Osteoblast (primary cell): ENCODE results near the gene HIKESHI. TPM values are rescaled to one million over a fixed set of nuclear protein-coding genes. Genes with fewer than 3 reads are reported as not detected.

Source experiments
- DNase-seq: peaks from one replicate; pipeline ENCODE4 v3.0.0; 2011; ENCODE audit warnings: low spot score, mixed read lengths; ENCODE audit not compliant: insufficient read length; ENCODE audit errors: missing footprints
- H2AFZ ChIP-seq: 2 replicates; pipeline ENCODE4 v1.6.0; 2011; ENCODE audit warnings: mild to moderate bottlenecking, low read length
- H3K27ac ChIP-seq: 2 replicates; pipeline ENCODE4 v1.5.1; 2011; ENCODE audit warnings: mild to moderate bottlenecking, low read depth, low read length, moderate library complexity
- H3K27me3 ChIP-seq: 2 replicates; pipeline ENCODE4 v1.6.0; 2012; ENCODE audit warnings: mild to moderate bottlenecking, control low read depth, inconsistent platforms, low read length, moderate library complexity; ENCODE audit not compliant: insufficient read depth
- H3K36me3 ChIP-seq: 2 replicates; pipeline ENCODE4 v1.5.1; 2011; ENCODE audit warnings: mild to moderate bottlenecking, low read length, control low read depth, moderate library complexity; ENCODE audit not compliant: insufficient read depth
- H3K4me1 ChIP-seq: 2 replicates; pipeline ENCODE4 v1.5.1; 2011; ENCODE audit warnings: mild to moderate bottlenecking, low read length, control low read depth, moderate library complexity; ENCODE audit not compliant: insufficient read depth
- H3K4me2 ChIP-seq: 2 replicates; pipeline ENCODE4 v1.6.0; 2011; ENCODE audit warnings: mild to moderate bottlenecking, low read length; ENCODE audit not compliant: insufficient read depth
- H3K4me3 ChIP-seq: fragments of 200-600 bp; sonication (generic); 3 replicates; pipeline ENCODE4 v1.5.1; 2012; ENCODE audit warnings: mild to moderate bottlenecking, low read length, inconsistent platforms; ENCODE audit not compliant: insufficient read depth
- H3K79me2 ChIP-seq: 2 replicates; pipeline ENCODE4 v1.6.0; 2012; ENCODE audit warnings: mild to moderate bottlenecking, low read length, control low read depth, inconsistent platforms; ENCODE audit not compliant: insufficient read depth
- H3K9me3 ChIP-seq: 2 replicates; pipeline ENCODE4 v1.5.1; 2011; ENCODE audit warnings: low read depth, low read length, control low read depth
- H4K20me1 ChIP-seq: 2 replicates; pipeline ENCODE4 v1.6.0; 2012; ENCODE audit warnings: mild to moderate bottlenecking, low read length, control low read depth; ENCODE audit not compliant: insufficient read depth
- small RNA-seq: library from RNA; depleted of rRNA; stranded (forward); fragments of <200 nt; gene quantifications from one replicate; pipeline ENCODE3, GENCODE V24; 2012
- total RNA-seq: library from RNA; depleted of rRNA; stranded (reverse); fragments of >200 nt; gene quantifications from 2 replicates; pipeline ENCODE4 v1.2.3, GENCODE V29; 2012
- TF ChIP-seq, protein P1 (sequence below): IDR thresholded peaks from 2 replicates; pipeline ENCODE4 v1.5.1; 2011; ENCODE audit warnings: mild to moderate bottlenecking, low read depth, low read length, moderate library complexity; ENCODE audit errors: extremely low read depth

HIKESHI gene
- total RNA-seq, 1 donor, result 65.9 TPM

DNA sequence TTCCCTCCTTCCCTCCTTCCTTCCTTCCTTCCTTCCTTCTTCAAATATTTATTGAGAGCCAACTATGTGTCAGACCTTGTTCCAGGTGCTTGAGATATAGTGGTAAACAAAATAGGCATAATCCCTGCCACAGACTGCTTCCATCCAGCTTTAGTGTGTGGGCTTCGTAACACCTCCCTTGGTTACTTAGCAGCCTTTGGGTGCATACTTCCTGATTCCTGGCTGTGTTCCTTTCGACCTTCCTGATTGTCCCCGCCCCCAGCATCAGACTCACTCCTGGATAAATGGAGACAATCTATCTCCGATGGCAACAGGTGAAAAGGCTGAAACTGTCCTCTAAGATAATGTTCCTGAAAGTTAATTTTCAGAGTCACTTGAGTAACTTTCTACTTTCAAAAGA lies 86.2 kb downstream of the HIKESHI start:
- no peaks in the 10 kb centered on the region for H3K36me3 ChIP-seq
- no peak overlapping the region for H3K4me2 ChIP-seq
- TF ChIP-seq, protein P1, sequence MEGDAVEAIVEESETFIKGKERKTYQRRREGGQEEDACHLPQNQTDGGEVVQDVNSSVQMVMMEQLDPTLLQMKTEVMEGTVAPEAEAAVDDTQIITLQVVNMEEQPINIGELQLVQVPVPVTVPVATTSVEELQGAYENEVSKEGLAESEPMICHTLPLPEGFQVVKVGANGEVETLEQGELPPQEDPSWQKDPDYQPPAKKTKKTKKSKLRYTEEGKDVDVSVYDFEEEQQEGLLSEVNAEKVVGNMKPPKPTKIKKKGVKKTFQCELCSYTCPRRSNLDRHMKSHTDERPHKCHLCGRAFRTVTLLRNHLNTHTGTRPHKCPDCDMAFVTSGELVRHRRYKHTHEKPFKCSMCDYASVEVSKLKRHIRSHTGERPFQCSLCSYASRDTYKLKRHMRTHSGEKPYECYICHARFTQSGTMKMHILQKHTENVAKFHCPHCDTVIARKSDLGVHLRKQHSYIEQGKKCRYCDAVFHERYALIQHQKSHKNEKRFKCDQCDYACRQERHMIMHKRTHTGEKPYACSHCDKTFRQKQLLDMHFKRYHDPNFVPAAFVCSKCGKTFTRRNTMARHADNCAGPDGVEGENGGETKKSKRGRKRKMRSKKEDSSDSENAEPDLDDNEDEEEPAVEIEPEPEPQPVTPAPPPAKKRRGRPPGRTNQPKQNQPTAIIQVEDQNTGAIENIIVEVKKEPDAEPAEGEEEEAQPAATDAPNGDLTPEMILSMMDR, result no peak
- H3K4me1 ChIP-seq, result no peaks in the 10 kb centered on the region
- H3K9me3 ChIP-seq, result no peaks in the 10 kb centered on the region
- no peak overlapping the region for H3K27ac ChIP-seq
- H3K79me2 ChIP-seq, result no peaks in the 10 kb centered on the region
- no peak overlapping the region for H2AFZ ChIP-seq
- no peak overlapping the region for H3K4me3 ChIP-seq
- no peak for DNase-seq
- no peaks in the 10 kb centered on the region for H4K20me1 ChIP-seq
- no peaks in the 10 kb centered on the region for H3K27me3 ChIP-seq

DNA sequence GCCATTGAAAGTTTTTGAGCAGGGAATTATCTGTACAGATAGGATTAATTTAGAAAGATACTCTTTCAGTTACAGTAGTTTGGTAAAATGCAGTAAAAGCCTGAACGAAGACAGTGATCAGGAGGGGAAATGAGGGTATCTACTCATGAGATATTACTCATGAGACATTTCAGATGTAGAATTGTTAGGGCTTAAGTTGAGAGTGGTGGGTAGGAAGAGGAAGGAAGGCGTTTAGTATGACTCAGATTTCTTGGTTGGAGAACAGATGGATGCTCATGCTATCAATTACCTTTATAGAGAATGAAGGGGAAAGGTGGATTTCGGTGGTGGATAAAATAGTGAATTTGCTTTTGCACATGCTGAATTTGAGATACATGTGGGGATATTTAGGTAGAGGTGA lies 88.4 kb downstream of the HIKESHI start:
- Histone ChIP-seq H3K4me3 (no peak overlapping the region), H3K36me3 (no peaks in the 10 kb centered on the region), H3K27ac (no peak overlapping the region), H3K4me2 (no peak overlapping the region), H3K9me3 (no peaks in the 10 kb centered on the region), H3K27me3 (no peaks in the 10 kb centered on the region), H4K20me1 (no peaks in the 10 kb centered on the region), H3K4me1 (peaks cover 10% of the 10 kb centered on the region), H2AFZ (no peak overlapping the region), H3K79me2 (no peaks in the 10 kb centered on the region)
- TF ChIP-seq, protein P1, result no peak
- DNase-seq, result no peak

DNA sequence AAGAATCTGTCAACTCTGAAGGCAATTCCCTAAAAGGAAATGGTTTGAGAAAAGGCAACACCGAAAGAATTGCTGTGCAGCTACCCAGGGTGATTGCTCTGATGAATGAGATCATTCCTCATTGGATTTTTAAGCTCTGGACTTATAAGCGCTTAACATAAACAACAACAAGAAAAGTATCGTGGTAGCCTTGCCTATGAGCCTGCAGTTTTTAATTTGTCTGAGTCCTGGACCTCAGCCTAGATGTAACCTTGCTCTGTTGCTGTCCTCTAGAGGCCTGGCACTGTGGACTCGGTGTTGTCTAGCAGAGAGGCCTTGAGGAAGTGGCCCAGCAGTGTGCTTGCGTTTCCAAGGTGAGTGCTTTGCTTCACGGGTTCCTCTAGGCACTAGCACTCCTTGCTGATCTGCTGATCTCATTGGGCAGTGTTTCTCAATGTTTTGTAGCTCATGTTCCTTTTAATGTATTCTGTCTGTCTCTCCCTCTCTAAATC lies 93.1 kb downstream of the HIKESHI start:
- peak overlapping the region; percentile 93 for H2AFZ ChIP-seq
- no peaks in the 10 kb centered on the region for H3K36me3 ChIP-seq
- no peaks in the 10 kb centered on the region for H3K27me3 ChIP-seq
- peak overlapping the region; percentile 33 for H3K4me3 ChIP-seq
- H3K79me2 ChIP-seq, result no peaks in the 10 kb centered on the region
- H3K4me1 ChIP-seq, result peaks cover 29% of the 10 kb centered on the region
- H3K27ac ChIP-seq, result peak overlapping the region; percentile 20
- H3K4me2 ChIP-seq, result peak overlapping the region; percentile 49
- H3K9me3 ChIP-seq, result no peaks in the 10 kb centered on the region
- TF ChIP-seq, protein P1, result no peak
- no peak for DNase-seq
- no peaks in the 10 kb centered on the region for H4K20me1 ChIP-seq

Small RNAs within 50 kb of the gene (small RNA-seq; reads per million reads assigned to genes)
- not detected for gene RN7SL225P

Other genes starting within 250 kb of the HIKESHI start
- 313 and 324 TPM in 2 replicates for gene PICALM, start 233.2 kb upstream of the HIKESHI start, total RNA-seq
- 12.3 and 17.7 TPM in 2 replicates for gene EED, start 57.5 kb upstream of the HIKESHI start, total RNA-seq
- gene CCDC81, start 72.6 kb downstream of the HIKESHI start, total RNA-seq, result 0.36 and 0.88 TPM in 2 replicates